AG04450 (cell line): ENCODE data around the gene F13A1. TPM values are rescaled to one million over a fixed set of nuclear protein-coding genes. Genes with fewer than 3 reads are reported as not detected.

Experiments used
- CTCF ChIA-PET: fragments of 300-600, 350-600 bp; formaldehyde crosslinking; extraction: SDS; loops from one replicate; lab custom pipeline; 2022; ENCODE audit warnings: antibody characterized with exemption, inconsistent platforms; lab: Charles Lee
- POLR2A ChIA-PET: fragments of 350-600 bp; formaldehyde crosslinking; extraction: SDS; loops from one replicate; lab custom pipeline; 2021; ENCODE audit warnings: antibody characterized with exemption, inconsistent platforms; lab: Yijun Ruan, JAX
- DNase-seq: peaks from one replicate; pipeline ENCODE4 v3.0.0-alpha.2; 2011; ENCODE audit warnings: low read depth, low spot score
- H3K27ac ChIP-seq: one replicate; pipeline ENCODE4 v1.5.1; 2012; ENCODE audit warnings: low read depth, low read length, control low read depth
- H3K27me3 ChIP-seq: one replicate; pipeline ENCODE4 v1.6.0; 2012; ENCODE audit warnings: low read length; ENCODE audit not compliant: control insufficient read depth, insufficient read depth
- H3K4me3 ChIP-seq: 2 replicates; pipeline ENCODE4 v1.5.1; 2011; ENCODE audit warnings: mild to moderate bottlenecking, low read depth, low read length, control low read depth
- H3K9me3 ChIP-seq: 2 replicates; pipeline ENCODE4 v1.5.1; 2012; ENCODE audit warnings: low read length; ENCODE audit not compliant: control insufficient read depth, insufficient read depth
- polyA plus RNA-seq: library from polyadenylated mRNA; depleted of rRNA; stranded (reverse); fragments of >200 nt; gene quantifications from 2 replicates; pipeline ENCODE4 v1.2.3, GENCODE V29; 2011
- TF ChIP-seq, protein P1 (sequence below): IDR thresholded peaks from 2 replicates; pipeline ENCODE4 v1.5.1; 2011; ENCODE audit warnings: low read depth, low read length, control low read depth, inconsistent platforms

F13A1 gene
- polyA plus RNA-seq, 1 experiment = not detected

- TF ChIP-seq, protein P1, sequence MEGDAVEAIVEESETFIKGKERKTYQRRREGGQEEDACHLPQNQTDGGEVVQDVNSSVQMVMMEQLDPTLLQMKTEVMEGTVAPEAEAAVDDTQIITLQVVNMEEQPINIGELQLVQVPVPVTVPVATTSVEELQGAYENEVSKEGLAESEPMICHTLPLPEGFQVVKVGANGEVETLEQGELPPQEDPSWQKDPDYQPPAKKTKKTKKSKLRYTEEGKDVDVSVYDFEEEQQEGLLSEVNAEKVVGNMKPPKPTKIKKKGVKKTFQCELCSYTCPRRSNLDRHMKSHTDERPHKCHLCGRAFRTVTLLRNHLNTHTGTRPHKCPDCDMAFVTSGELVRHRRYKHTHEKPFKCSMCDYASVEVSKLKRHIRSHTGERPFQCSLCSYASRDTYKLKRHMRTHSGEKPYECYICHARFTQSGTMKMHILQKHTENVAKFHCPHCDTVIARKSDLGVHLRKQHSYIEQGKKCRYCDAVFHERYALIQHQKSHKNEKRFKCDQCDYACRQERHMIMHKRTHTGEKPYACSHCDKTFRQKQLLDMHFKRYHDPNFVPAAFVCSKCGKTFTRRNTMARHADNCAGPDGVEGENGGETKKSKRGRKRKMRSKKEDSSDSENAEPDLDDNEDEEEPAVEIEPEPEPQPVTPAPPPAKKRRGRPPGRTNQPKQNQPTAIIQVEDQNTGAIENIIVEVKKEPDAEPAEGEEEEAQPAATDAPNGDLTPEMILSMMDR = no peak
- ChIA-PET POLR2A (no interaction called here), CTCF (no interaction called here)
- H3K27ac ChIP-seq = no peak overlapping the region
- peaks cover 31% of the 10 kb centered on the region for H3K9me3 ChIP-seq
- no peak for DNase-seq
- no peaks in the 10 kb centered on the region for H3K27me3 ChIP-seq
- H3K4me3 ChIP-seq = no peak overlapping the region
These were observed 127.2 kb downstream of the F13A1 start for GRCh38 chr6:6193221-6193745.

DNA sequence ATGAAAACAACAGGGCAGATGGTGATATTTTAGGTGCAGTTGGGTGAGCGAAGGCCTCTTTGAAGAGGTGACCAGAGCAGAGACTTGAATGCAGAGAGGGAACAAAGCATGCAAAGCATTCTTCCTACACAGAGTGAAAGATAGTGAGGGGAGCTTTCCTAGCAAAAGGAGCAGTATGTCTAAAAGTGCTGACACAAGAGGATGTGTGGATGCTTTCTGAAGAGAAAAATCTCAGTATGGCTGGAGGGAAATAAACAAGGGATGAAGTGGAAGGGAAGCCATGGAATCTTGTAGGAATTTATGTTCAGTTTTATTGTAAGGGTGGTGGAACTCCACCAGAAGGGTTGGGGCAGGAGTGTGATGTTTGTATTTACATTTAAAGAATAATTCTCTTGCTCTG, 128.6 kb downstream of the F13A1 start:
- Histone ChIP-seq H3K27ac (no peak overlapping the region), H3K27me3 (no peaks in the 10 kb centered on the region), H3K9me3 (peaks cover 31% of the 10 kb centered on the region), H3K4me3 (no peak overlapping the region)
- POLR2A ChIA-PET = no interaction called here
- TF ChIP-seq, protein P1 = no peak
- CTCF ChIA-PET = no interaction called here
- DNase-seq = no peak

GRCh38 chr6:6191476-6191875, 129.0 kb downstream of the F13A1 start:
- no peak overlapping the region for H3K4me3 ChIP-seq
- H3K27me3 ChIP-seq = no peaks in the 10 kb centered on the region
- ChIA-PET CTCF (no interaction called here), POLR2A (no interaction called here)
- peaks cover 31% of the 10 kb centered on the region for H3K9me3 ChIP-seq
- H3K27ac ChIP-seq = no peak overlapping the region
- no peak for DNase-seq
- TF ChIP-seq, protein P1 = no peak

DNA sequence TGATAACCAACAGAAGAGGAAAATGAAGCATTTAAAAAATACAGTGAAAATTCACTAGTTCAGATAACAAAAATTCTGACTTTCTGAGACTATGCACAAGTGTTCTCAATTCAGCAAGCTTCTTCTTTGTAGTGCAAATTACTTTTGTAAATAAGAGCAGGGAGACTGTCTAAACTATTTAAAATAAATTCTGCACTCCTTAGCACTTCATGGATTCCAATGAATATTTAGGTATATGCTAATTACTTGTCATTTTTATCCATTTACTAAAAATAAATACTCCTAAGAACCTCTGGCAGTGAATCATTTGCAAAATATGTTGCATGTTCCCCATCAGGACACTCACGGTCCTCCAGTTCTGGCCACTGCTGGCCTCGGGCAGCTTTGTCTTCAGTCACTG, 139.8 kb downstream of the F13A1 start:
- peaks cover 36% of the 10 kb centered on the region for H3K9me3 ChIP-seq
- DNase-seq = no peak
- no peaks in the 10 kb centered on the region for H3K27me3 ChIP-seq
- H3K4me3 ChIP-seq = no peak overlapping the region
- ChIA-PET POLR2A (no interaction called here), CTCF (no interaction called here)
- TF ChIP-seq, protein P1 = no peak
- no peak overlapping the region for H3K27ac ChIP-seq

- H3K4me3 ChIP-seq = no peak overlapping the region
- H3K27me3 ChIP-seq = no peaks in the 10 kb centered on the region
- ChIA-PET POLR2A (no interaction called here), CTCF (no interaction called here)
- TF ChIP-seq, protein P1 = no peak
- H3K27ac ChIP-seq = no peak overlapping the region
- peaks cover 42% of the 10 kb centered on the region for H3K9me3 ChIP-seq
- no peak for DNase-seq
These were observed 140.4 kb downstream of the F13A1 start for GRCh38 chr6:6179858-6180623.
